ENCODE results near the gene ESAM. TPM values are rescaled to one million over a fixed set of nuclear protein-coding genes. Genes with fewer than 3 reads are reported as not detected.

The ESAM gene
- polyA plus RNA-seq, 1 of the 3 experiments (the other 2 are of a cell fraction) = 1.3 TPM

- Histone ChIP-seq H3K4me2 (no peak overlapping the region), H3K9me2 (no peaks in the 10 kb centered on the region), H3K9ac (no peak overlapping the region), H3K79me2 (ENCODE audit: insufficient read depth) (no peaks in the 10 kb centered on the region), H2AFZ (ENCODE audit: low read depth) (no peak overlapping the region), H3K27me3 (ENCODE audit: insufficient read depth) (no peaks in the 10 kb centered on the region), H3K4me3 (ENCODE audit: low read depth in 2 of 2, low read length in 1 of 2) (no peak overlapping the region), H3K4me1 (ENCODE audit: control insufficient read depth in 1 of 2, insufficient read depth in 2 of 2, low read depth in 1 of 2, low read length in 1 of 2) (no peaks in the 10 kb centered on the region), H3K27ac (ENCODE audit: low read depth in 2 of 2, low read length in 1 of 2) (no peak overlapping the region), H3K9me3 (no peaks in the 10 kb centered on the region), H4K20me1 (ENCODE audit: insufficient read depth) (no peaks in the 10 kb centered on the region), H3K36me3 (replicated peaks in 1 of 2; ENCODE audit: control insufficient read depth in 1 of 2, insufficient read depth in 2 of 2, low read length in 1 of 2) (no peaks in the 10 kb centered on the region), H3F3A (replicated peaks; ENCODE audit: insufficient read depth) (peaks cover 15% of the 10 kb centered on the region)
- DNase-seq = no peak
- WGBS (ENCODE audit: low lambda C conversion rate) = 71% methylated on average over 10 of the region's 10 CpGs
- TF ChIP-seq ELF1 (IDR thresholded peaks at IDR 0.05) (no peak), TEAD4 (IDR thresholded peaks at IDR 0.05; ENCODE audit: borderline replicate concordance, insufficient read depth) (no peak), CHD2 (IDR thresholded peaks at IDR 0.05; ENCODE audit: low read length, partially characterized antibody) (no peak), CTCF (IDR thresholded peaks at IDR 0.05) (no peak), USF2 (IDR thresholded peaks at IDR 0.05; ENCODE audit: borderline replicate concordance, low read depth, low read length) (no peak), MAX (IDR thresholded peaks at IDR 0.05; ENCODE audit: low read depth) (no peak), SMC3 (IDR thresholded peaks at IDR 0.05; ENCODE audit: low read depth, low read length) (no peak), RAD21 (IDR thresholded peaks at IDR 0.05; ENCODE audit: low read length) (no peak), YY1 (IDR thresholded peaks at IDR 0.05; ENCODE audit: low read depth) (no peak), FOXM1 (IDR thresholded peaks at IDR 0.05; ENCODE audit: low read depth) (no peak), EP300 (IDR thresholded peaks at IDR 0.05; ENCODE audit: borderline replicate concordance in 1 of 2, low read depth in 1 of 2, low read length in 1 of 2) (no peak)
- ChIA-PET CTCF (interaction anchor here (0.7 kb wide), 2 partner anchors 158 to 383 kb away, joined by 3 read pairs; no protein-coding TSS in a partner anchor), POLR2A (no interaction called here)
Measured at GRCh38 chr11:124811399-124812125, 49.5 kb upstream of the ESAM start.

- Histone ChIP-seq H3K9ac (no peak overlapping the region), H3K36me3 (replicated peaks in 1 of 2; ENCODE audit: control insufficient read depth in 1 of 2, insufficient read depth in 2 of 2, low read length in 1 of 2) (no peaks in the 10 kb centered on the region), H2AFZ (ENCODE audit: low read depth) (no peak overlapping the region), H3K4me1 (ENCODE audit: control insufficient read depth in 1 of 2, insufficient read depth in 2 of 2, low read depth in 1 of 2, low read length in 1 of 2) (no peaks in the 10 kb centered on the region), H4K20me1 (ENCODE audit: insufficient read depth) (no peaks in the 10 kb centered on the region), H3K27me3 (ENCODE audit: insufficient read depth) (no peaks in the 10 kb centered on the region), H3K27ac (ENCODE audit: low read depth in 2 of 2, low read length in 1 of 2) (no peak overlapping the region), H3K4me3 (ENCODE audit: low read depth in 2 of 2, low read length in 1 of 2) (no peak overlapping the region), H3K79me2 (ENCODE audit: insufficient read depth) (no peaks in the 10 kb centered on the region), H3F3A (replicated peaks; ENCODE audit: insufficient read depth) (peaks cover 5% of the 10 kb centered on the region), H3K9me3 (no peaks in the 10 kb centered on the region), H3K9me2 (no peaks in the 10 kb centered on the region), H3K4me2 (no peak overlapping the region)
- TF ChIP-seq USF2 (IDR thresholded peaks at IDR 0.05; ENCODE audit: borderline replicate concordance, low read depth, low read length) = no peak
- TF ChIP-seq FOXM1 (IDR thresholded peaks at IDR 0.05; ENCODE audit: low read depth) = no peak
- no peak for TF ChIP-seq FOXJ3 (CRISPR knock-in tag; IDR thresholded peaks at IDR 0.05)
- no peak for TF ChIP-seq TCF12 (IDR thresholded peaks at IDR 0.05)
- no peak for TF ChIP-seq PBX3 (IDR thresholded peaks at IDR 0.05)
- TF ChIP-seq RAD21 (IDR thresholded peaks at IDR 0.05; ENCODE audit: low read length) = no peak
- TF ChIP-seq TAF1 (IDR thresholded peaks at IDR 0.05; ENCODE audit: borderline replicate concordance, low read depth, low read length) = no peak
- TF ChIP-seq IRF3 (IDR thresholded peaks at IDR 0.05; ENCODE audit: low read depth, low read length) = no peak
- WGBS (ENCODE audit: low lambda C conversion rate) = 56% methylated on average over 6 of the region's 6 CpGs
- ChIA-PET POLR2A (no interaction called here), CTCF (interaction anchor here (0.9 to 1.5 kb wide), 2 partner anchors 14 to 58 kb away, joined by 3 to 5 read pairs; partner anchors contain the start of gene ROBO3)
- no peak for DNase-seq
Measured at GRCh38 chr11:124807660-124808270, 45.7 kb upstream of the ESAM start.
